ENCODE data around the gene BORCS5. TPM values are rescaled to one million over a fixed set of nuclear protein-coding genes. Genes with fewer than 3 reads are reported as not detected.

Gene BORCS5
- total and polyA plus RNA-seq, 2 of the 4 experiments (the other 2 are of a cell fraction): 14.4 to 18.3 TPM

DNA sequence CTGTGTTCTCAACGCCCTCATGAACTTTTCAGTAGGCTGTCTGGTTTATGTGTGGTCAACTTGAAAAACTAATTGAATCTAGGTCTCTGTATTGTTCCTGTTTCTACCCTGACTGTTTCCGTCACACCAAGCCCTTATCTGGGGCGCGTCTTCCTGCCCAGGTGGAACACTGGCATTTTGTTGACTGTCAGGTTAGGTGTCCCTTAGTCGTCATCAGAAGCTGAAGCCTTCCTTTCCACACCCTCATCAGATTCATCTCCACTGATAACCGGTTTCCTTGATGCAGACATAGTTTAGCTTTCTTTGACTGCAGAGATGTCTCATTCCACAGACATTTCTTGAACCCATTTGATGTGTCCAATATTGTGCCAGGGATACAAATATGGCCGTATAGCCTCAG lies 109.3 kb downstream of the BORCS5 start:
- Histone ChIP-seq H2BK120ac (ENCODE audit: low read depth, low read length) (no peak overlapping the region), H3K27me3 (ENCODE audit: control insufficient read depth, insufficient read depth, low read length) (no peaks in the 10 kb centered on the region), H3K18ac (ENCODE audit: low read depth, low read length) (no peak overlapping the region), H3K4me3 (ENCODE audit: insufficient read depth, low read depth, low read length) (no peak overlapping the region), H4K20me1 (ENCODE audit: insufficient read depth, low read length) (no peaks in the 10 kb centered on the region; the same call in 1 of the 2 replicates), H4K8ac (ENCODE audit: low read depth in 2 of 2, low read length in 2 of 2) (no peak overlapping the region), H4K91ac (ENCODE audit: insufficient read depth, low read depth, low read length) (no peak overlapping the region), H3K9me1 (ENCODE audit: insufficient read depth, low read length) (no peaks in the 10 kb centered on the region; the same call in 1 of the 2 replicates), H2BK20ac (ENCODE audit: low read depth, low read length) (no peak overlapping the region), H3K9ac (ENCODE audit: low read depth, low read length) (no peak overlapping the region), H2BK15ac (ENCODE audit: low read depth, low read length) (no peak overlapping the region), H3K23ac (ENCODE audit: low read depth, low read length) (no peak overlapping the region), H3K4me2 (ENCODE audit: low read depth, low read length) (no peak overlapping the region), H3K27ac (ENCODE audit: insufficient read depth, low read length) (no peak overlapping the region), H3K4me1 (ENCODE audit: control insufficient read depth, insufficient read depth, low read length) (no peaks in the 10 kb centered on the region), H2AK5ac (ENCODE audit: low read depth, low read length) (no peak overlapping the region), H2AK9ac (replicated peaks; ENCODE audit: low read depth, low read length, poor library complexity) (no peak overlapping the region), H2BK5ac (ENCODE audit: low read depth, low read length, poor library complexity, severe bottlenecking) (no peak overlapping the region), H3K4ac (ENCODE audit: low read depth, low read length) (no peak overlapping the region), H2AFZ (replicated peaks; ENCODE audit: low read length, poor library complexity) (no peak overlapping the region), H3K79me1 (ENCODE audit: low read depth in 1 of 2, low read length in 2 of 2) (peaks cover 0 to 5% of the 10 kb centered on the region in 2 experiments; a peak in 1 of 4 replicates), H3K36me3 (ENCODE audit: control insufficient read depth, insufficient read depth, low read length) (peaks cover 3% of the 10 kb centered on the region), H3K56ac (ENCODE audit: extremely low read depth, insufficient read depth, low read length) (no peak overlapping the region), H3K14ac (replicated peaks; ENCODE audit: low read depth, low read length) (no peak overlapping the region), H4K5ac (ENCODE audit: low read depth, low read length) (no peak overlapping the region), H3K9me3 (ENCODE audit: control insufficient read depth, insufficient read depth, low read length) (no peaks in the 10 kb centered on the region)
- in situ Hi-C loops (cut with MboI; ENCODE audit: low sequenced_read_pairs): no loop called here
- dilution Hi-C loops (cut with HindIII; ENCODE audit: low sequenced_read_pairs, unreplicated experiment): no loop called here
- BruUV-seq (replicated peaks): no TSS peak
- ATAC-seq (ENCODE audit: low read depth) (no peak), DNase-seq (no peak)
- 62% methylated on average over 3 of the region's 7 CpGs; no CpG with 5 or more reads in 1 of the 2 experiments for WGBS, 2 experiments (ENCODE audit: extremely low coverage in 2 of 2, insufficient read length in 1 of 2)
- TF ChIP-seq CEBPB (IDR thresholded peaks at IDR 0.05; ENCODE audit: low read depth, low read length) (no peak), SMC3 (IDR thresholded peaks at IDR 0.05; ENCODE audit: low read depth, low read length) (no peak), USF2 (IDR thresholded peaks at IDR 0.05; ENCODE audit: low read depth, low read length) (no peak), POLR2A (IDR thresholded peaks at IDR 0.05; ENCODE audit: low read depth, low read length) (no peak), FOS (IDR thresholded peaks at IDR 0.05; ENCODE audit: low read depth, low read length) (no peak)
- TF ChIP-seq, protein P1, sequence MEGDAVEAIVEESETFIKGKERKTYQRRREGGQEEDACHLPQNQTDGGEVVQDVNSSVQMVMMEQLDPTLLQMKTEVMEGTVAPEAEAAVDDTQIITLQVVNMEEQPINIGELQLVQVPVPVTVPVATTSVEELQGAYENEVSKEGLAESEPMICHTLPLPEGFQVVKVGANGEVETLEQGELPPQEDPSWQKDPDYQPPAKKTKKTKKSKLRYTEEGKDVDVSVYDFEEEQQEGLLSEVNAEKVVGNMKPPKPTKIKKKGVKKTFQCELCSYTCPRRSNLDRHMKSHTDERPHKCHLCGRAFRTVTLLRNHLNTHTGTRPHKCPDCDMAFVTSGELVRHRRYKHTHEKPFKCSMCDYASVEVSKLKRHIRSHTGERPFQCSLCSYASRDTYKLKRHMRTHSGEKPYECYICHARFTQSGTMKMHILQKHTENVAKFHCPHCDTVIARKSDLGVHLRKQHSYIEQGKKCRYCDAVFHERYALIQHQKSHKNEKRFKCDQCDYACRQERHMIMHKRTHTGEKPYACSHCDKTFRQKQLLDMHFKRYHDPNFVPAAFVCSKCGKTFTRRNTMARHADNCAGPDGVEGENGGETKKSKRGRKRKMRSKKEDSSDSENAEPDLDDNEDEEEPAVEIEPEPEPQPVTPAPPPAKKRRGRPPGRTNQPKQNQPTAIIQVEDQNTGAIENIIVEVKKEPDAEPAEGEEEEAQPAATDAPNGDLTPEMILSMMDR (conservative IDR thresholded peaks at IDR 0.05; ENCODE audit: low read depth, low read length): no peak
- POLR2A ChIA-PET (ENCODE audit: unreplicated experiment): no interaction called here
- CTCF ChIA-PET: interaction anchor here (1.6 kb wide), 1 partner anchor 12 kb away, joined by 3 read pairs; no protein-coding TSS in a partner anchor
- intact Hi-C loops (cut with micrococcal nuclease): loop anchor here (2.0 kb wide), 1 partner anchor 15 kb away; no protein-coding TSS in a partner anchor

All from IMR-90 (cell line).